Activated CD8-positive, alpha-beta memory T cell treated with anti-CD3 and anti-CD28 coated beads, Interleukin-2, amount 50 U/mL, for 48 hours (primary cell): ENCODE data around the gene NFYC.

Experiments
- DNase-seq: peaks from one replicate; pipeline ENCODE4 v3.0.0-alpha.2; 2020

Gene NFYC

DNA sequence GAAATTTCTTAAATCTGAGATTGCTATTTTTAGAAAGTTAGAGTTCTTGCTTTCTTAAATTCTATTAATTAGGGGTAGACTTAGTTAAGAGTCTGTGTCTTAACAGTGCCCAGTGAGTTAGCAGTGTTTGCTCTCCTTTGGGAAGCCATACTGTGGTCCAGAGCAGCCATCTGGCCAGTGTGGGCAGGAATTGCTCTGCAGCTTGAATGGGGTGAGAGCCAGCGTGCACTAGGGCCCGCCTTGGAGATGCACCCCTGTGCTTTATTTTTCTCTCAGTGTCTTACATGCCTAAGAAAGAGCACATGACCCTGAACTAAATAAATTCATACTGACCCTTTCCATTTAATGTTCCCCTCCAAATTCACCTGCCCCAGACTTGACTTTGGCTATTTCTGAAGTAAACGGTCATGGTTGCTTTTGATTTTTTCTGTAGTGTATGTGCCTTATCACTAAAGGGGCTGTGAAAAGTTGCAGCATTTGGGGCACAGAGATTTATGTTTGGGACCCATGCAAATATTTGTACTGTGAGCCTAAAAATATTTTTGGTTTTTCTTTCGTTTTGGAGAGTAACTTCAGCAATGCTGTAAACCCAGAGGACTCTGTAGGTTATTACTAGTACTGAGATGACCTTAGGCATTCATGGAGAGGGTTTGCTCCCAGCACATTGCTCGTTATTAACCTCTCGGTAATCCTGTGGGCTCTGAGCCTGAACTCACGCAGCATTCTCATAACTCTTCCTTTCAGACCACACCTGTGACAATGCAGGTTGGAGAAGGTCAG is 70.8 kb downstream of the NFYC start:
- no peak for DNase-seq

DNA sequence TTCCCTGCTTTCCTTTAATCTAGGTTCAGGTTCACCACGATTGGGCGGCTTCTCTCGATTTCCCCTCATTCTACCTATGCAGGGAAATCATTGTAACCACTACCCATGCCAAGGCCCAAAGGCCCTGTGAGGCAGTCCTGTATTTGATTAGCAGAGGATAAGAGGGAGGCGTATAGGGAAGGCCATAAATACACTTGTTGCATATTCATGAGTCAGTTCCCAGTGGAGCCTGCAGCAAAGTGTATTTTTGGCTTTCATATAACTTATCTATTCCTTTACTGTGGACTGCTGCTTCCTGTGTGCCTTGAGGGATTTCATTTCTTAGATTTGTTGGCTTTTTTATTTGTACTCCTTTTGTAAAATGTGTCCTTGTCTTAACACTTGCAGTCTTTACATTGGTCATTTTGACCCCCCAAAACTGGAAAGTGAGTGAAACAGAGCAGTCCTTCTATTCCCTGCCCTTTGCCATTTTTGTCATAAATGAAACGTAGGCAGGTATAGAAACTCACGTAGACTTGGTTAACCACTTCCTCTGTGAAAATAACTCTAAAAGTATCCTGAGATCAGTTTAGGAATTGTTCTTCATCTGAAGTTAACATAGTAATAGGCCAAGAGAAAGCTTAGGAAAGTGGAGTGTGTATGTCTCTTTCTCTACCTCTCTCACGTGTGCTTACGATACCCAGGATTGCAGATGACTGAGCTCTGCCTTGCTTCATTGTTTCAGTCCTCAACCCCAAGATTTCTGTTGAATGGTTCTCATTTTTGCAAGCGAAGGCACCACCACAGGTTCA is 72.4 kb downstream of the NFYC start:
- DNase-seq, result no peak

DNA sequence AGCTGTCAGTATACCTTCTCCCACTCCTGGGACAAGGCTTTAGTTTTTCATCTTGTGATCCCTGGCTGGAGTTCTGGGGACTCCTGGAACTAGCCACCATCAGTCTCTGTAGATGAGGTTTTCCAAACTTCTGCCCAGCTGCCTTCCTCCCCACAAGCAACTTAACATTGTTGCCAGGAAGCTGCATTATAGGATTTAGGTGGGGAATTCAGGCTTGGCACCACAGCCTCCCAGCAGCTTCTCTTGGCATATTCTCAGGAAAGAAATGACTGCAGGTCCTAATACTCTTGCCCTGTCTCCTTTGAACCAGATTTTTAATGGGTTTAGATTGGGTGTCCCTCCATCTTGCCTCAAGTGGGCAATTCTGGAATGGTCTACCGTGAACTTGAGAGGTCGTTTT is 73.5 kb downstream of the NFYC start:
- no peak for DNase-seq

DNA sequence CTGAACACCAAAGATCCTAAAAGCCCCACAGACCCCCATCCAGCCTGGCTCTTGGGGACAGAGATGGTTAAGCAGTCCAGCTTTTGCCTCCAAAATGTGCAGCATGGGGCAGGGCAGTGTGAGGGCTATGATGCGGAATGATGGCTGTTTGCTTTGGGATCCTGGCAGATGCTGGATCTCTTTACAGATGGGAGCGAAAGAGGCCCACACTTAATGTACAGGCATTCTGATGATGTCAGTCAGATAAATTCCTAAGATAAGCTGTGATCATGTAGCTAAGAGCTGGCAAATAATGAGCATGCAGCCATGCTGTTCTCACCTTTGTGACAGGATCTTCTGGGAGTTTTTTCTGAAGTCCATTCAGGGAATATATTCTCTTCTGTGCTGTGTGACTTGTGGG is 74.5 kb downstream of the NFYC start:
- DNase-seq, result no peak

DNA sequence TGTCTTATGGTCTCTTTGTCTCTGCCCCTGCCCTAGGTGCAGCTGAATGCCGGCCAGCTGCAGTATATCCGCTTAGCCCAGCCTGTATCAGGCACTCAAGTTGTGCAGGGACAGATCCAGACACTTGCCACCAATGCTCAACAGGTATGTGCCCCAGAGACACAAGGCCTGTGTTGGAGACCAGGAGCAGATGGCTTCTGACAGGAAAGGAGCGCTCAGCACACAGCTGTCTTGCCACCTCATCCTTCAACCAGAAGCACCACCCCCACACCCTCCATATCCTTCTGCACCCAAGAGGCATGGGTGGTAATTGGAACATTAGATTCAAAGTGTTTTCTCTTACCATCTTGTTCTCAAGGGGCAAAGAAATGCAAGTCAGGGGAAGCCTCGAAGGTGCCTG is 75.1 kb downstream of the NFYC start:
- DNase-seq, result no peak

DNA sequence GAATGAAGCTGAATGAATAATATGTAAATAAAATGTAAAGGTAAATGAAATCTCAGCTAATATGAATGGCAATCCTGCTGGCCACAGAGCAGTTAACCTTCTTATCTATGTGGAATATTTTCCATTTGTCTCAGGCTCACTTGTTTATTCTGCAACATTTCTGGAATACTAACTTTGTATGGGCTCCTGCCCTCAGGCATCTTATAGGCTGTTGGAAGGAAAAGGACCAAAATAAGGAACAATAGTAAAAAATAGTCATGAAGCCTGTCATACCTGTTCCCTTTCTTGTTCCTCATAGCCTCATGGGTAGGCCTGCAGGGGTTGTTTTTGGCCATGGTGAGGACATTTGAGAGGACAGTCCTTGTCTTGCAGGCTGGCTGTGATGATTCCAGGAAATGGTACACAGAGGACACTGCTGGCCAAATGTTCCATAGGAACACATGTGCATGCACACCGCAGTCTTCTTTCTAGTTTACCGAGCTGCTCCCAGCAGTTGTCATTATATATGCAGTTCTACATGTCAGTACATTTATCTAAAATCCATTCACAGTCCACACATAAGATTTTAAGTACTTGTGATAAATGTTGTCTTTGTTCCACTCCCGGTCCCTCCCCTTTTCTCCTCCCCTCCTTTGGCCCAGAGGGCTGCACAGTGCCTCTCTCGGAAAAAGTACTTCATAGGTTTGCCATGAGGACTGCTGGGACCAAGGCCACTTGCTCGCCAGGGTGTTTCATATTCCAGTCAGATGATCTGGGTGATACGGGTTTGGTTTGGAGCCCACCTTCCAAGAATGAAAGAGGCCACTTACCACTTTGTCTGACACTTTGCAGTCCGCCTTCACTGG is 76.9 kb downstream of the NFYC start:
- DNase-seq, result no peak

DNA sequence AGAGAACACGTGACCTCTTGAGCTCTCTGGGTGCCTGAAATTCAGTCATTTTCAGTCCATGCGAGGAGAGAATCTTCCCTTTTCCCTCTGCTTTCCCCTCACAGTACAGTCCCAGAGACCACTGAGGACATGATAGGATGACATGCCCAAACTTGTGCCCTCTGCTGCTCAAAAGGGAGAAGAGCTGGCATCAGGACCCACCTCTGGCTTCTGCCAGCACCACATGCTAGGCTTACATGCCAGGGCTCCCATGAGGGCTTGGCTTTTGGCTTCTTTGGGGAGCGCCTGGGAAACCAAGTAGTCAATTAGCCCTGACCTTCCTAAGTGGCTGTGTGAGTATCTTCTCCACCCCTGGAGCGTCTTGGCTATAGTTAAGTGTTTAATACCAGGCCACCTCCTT is 78.3 kb downstream of the NFYC start:
- no peak for DNase-seq

DNA sequence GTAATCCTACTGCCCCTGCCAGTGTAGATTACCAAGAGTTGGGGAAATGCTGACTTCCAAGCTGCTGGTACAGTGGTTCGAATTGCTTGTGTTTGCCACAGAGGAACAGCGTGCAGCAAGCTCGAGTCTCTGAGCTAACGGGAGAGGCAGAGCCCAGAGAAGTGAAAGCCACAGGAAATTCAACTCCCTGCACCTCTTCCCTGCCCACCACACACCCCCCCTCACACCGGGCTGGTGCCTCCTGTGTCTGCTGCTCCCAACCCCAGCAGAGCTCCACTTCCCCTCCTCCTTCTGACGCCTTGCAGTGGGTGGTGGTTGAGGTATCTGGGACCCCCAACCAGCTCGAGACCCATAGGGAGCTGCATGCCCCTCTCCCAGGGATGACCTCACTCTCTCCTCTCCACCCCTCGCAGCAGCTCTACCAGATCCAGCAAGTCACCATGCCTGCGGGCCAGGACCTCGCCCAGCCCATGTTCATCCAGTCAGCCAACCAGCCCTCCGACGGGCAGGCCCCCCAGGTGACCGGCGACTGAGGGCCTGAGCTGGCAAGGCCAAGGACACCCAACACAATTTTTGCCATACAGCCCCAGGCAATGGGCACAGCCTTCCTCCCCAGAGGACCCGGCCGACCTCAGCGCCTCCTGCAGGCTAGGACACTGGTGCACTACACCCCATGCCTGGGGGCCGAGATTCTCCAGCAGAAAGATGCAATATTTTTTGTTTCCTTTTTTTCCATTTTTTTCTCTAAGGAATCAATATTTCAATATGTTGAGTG is 79.0 kb downstream of the NFYC start:
- DNase-seq, result no peak

DNA sequence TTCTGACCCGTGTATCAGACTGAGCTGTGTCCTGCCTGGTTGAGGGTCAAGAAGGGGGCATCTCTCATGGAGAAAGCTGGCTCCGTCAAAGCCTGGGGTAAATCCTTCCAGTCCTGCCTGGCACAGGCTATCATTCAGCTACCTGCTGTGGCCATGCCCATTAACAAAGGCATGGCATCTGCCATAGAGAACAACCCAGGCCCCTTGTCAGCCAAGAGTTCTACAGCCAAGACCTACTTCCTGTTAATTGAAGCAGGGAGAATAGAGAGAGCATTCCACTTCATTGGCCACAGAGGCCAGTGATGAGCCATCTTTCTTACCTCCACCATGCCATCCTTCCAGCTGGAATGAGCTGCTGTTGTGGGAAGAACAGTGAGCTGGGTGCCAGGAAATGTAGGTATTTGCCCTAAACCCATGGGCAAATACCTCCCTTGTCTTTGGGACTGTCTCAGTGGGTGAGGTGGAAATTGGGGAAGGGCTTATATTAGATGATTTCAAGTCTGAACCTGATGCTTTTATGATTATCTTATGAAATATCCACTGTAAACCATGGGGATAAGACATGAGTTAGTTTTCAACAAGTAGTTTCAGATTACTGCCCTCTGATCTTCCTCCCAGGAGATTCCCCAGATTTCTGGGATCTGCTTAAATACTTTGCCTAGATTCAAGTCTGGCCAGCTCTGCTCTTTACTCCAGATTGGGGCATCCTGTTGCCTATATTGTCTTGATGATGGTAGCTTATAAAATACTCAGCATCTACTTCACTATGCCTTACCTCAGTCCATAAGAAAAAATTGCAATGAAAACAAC is 80.8 kb downstream of the NFYC start:
- no peak for DNase-seq

DNA sequence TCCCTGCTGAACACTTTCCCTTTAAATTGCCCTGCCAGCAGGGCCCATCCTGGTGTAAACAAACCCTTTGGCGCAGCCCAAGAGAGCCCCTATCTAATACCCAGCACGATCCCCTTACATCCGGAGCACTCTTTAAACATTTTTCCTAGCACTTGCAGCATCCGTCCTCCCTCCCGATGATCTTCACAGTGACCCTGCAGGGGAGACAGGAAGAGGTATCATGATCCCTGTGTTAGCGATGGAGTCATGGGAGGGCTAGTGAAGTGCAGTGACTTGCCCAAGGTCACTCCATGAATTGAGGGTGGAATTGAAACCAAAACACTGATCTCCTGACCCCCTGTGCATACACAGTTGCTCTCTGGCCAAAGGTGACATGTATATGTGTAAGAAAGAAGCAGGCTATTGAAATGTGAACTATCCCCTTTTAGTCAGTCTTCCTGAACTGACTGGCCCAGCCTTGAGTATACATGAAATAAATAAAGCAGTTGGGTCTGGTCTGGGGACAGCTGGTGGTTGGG is 82.3 kb downstream of the NFYC start:
- DNase-seq, result no peak

DNA sequence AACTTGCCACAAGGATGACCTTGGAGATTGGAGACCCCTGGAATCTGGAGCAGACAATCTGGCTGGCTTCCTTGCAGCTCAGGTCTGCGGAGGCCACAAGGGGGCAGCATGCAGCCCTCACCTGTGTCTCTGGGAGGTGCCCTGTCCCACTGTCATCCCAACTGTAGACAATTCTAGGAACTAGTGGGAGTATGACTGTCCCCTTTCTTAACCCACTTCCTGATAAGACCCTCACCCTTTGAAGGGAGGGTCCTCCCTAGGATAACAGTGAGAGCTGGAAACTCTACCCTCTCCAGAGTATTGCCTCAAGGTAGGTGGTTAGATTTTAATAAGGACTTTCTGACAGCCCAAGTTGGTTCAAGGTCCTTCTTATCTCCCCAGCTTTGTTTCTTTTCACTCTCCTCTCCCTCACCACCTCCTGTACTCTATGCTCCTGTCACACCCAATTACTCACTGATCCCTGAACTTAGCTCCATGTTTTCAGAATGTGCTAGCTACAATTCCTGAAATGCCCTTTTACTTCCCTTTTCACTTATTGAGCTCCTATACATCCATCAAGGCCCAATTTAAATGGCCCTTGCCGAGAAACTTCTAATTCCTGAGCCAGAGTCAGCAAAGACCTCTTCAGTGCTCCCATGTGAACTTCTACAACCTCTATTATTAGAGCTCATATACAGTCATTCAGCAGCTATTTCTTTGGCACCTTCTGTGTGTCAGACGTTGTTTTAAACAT is 82.9 kb downstream of the NFYC start:
- peak; percentile 84 for DNase-seq

DNA sequence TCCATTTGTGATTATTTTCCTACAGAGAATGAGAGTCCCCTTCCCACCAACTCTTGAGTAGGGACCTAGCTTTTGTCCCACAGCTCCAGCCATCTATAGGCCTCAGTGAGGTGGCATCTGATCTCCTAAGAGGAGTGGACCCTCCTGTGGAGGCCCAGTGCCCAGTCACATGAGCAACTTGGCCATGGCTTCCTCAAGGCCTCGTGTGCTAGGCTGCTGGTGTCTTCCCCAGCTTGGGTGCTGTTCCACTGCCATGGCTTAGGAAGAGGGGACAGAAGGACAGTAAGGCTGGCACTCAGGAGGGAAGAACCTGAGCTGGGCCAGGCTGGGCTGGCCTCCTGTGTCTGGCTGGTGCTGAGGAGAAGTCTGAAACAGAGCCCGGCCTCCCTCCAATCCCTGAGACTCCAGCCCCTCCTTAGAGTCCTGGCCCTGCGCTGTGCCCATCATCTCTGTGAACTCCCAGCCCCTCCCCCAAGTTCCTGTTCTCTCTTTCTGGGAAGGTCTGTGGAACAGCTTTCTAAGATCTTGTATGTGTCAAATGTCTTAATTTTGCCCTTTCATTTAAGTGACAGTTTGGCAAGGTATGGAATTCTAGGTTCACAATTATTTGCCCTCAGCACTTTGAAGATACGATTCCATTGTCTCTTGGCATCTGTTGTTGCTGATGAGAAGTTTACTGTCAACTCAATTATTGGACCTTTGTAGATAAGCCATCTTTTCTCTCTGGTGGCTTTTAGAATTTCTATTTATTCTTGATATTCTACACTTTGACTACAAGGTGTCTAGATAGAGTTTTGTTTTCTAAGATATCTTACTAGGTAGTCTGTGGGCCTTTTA is 85.0 kb downstream of the NFYC start:
- DNase-seq, result no peak

DNA sequence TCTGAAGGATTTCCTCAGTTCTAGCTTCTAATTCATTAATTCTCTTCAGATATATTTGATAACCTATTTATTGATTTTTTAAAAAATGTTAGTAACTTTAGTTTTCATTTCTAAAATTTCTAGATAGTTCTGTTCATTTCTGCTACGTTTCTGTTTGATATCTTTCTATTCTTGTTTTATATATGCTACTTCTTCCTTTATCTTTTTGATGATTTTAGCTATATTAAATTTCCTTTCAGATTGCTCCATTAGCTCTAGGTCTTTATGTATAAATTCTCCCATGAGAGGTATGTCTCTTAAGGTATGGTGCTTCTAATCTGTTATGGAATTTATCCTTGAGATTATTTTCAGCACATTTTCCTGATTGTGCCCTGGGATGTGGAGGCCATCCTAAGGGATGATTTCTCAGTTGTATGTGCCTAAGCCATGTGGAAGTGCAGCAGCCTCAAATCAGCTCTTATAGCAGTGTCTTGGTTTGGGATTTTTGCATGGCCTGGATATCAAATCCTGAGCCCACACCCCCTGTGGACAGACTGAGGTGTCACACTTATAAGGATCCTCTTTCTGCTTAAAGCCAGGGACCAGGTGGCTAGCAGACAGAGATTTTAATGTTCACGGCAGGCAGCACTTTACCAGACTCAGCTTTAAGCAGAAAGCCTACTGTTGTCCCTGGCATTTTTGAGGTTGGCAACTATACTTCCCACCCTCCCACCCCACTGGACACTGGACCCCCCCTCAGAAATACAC is 85.9 kb downstream of the NFYC start:
- no peak for DNase-seq

DNA sequence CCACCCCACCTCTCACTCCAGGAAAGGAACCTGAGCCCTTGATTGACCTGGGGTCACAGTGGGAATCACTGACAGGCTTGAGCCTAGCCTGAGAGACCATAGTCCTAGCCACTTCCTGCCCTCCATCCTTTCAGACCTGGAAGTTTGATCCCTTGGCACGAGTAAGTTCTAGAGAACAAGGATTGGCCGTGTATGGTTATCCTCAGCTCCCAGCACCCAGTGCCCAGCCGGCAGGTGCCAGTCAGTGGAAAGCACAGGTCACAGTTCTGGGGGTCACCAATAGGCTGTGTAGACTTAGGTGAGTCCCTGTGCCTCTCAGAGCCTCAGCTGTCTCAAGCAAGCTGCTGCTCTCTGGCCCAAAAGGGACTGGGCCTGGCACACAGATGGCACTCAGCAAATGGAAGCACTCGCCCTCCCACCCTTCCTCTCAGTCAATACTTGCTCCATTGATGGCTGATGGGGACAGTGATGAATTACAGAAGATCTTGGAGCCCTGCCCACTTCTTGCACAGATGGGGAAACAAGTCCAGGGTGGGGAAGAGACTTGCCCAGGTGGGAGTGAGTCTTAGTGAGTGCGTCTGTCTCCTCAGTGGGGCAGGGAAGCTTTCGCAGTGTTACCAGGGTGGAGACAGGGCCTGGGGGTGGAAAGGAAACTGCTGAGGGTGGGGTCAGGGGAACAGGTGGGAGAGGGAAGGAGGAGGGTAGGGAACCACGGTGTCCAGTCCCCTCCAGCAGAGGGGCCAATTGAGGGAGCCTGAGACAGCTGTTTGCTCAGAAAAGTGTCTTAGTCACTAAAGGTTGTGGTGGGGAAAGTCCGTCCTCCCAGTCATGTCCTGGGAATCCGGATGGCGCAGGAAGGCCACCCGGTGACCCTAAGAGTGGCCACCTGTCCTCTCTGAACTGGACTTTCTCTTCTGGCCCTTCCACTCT is 89.4 kb downstream of the NFYC start:
- no peak for DNase-seq

DNA sequence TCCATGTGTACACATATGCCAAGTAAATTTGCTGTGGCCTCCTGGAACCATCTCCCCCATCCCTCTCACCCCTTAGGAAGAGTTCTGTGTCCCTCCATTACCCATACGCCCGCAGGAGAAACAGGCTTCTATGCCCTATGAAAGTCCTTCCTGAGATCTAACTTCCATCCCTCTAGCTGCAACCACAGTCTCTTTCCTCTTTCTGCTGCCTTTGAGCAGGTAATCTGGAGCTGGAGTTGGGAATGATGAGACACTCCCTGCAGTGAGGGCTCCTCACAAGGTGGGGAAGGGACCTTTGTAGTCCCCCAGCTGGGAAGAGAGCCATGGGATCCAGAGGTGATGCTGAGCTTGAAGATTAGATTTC is 90.1 kb downstream of the NFYC start:
- DNase-seq, result no peak

DNA sequence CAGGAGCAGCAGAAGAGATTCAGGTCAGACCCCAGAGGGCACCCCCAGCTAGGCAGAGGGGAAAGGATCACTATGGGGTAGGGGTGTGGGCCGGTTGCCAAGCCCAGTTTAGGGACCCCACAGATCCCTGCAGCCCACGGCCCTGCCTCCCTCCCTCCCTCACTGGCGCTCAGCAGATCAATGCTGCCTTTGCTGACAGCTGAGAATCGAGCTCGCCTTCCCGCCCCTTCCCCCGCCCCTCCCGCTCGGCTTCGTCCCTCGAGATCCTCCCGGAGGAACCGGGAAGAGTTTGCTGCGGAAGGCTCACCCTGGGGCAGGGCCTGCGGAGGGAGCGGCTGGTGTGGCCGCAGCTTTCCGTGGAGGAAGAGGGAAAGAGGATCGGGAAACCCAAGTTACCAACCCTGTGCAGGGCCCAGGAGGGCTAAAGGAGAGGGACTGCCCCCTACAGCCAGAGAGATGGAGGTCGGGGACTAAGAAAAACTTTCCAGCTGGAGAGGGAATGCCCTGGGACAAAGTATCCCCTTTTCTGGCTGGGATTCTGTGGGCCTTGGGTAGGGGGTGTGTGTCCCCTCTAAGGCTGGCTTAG is 91.0 kb downstream of the NFYC start:
- no peak for DNase-seq

DNA sequence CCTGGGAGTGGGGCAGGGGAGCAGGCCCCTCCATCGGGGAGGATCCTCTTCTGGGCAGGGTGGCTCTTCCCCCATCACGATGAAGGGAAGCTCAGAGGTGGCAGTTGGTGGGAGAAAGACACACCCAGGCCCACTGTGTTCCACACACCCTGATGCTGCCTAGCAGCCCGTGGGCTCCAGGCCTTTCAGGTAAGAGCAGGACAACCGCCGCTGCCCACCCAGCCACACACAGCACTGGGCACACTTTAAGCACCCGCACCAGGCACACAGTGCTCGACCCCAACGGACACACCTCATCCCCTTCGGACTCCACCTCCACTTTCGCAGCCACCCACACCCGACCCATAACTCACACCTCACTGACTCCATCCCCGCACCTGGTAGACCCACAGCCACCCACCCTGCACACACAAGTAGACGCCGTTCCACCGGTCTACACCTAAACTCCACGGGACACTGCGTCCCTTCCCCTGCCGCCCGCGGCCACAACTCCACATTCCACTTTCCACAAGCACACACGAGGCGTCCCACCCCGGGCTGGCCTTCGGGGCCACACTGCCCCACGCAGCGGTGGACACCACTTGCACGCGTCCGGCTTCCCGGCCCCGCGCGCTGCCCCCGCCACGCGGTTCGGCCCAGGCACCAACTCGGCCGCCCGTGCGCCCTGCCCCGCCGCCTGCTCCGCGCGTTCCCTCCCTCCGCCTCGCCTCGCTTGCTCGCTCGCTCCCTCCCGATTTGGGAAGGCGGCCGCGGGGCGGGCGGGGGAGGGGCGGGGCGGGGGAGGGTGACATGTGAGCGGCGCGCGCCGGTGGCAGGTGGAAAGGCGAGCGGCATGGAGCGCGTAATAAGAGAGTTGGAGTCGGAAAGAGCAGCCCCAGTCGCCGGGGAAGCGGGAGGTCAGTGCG is 91.7 kb downstream of the NFYC start, which contains the start of gene KCNQ4:
Gene KCNQ4, plus strand, starts transcription at position 787 of the 905 bp plus-strand sequence. CDS start 307 bp downstream, outside the sequence.
- DNase-seq, result no peak
